ENCODE data around the gene TSPAN6.

GRCh38 chrX:100600340-100600739 is 36.3 kb downstream of the TSPAN6 start:
- TF ChIP-seq CTCF (IDR thresholded peaks at IDR 0.05; ENCODE audit: extremely low read depth in 1 of 2, insufficient read depth in 1 of 2, low read depth in 1 of 2, low read length in 2 of 2) (no peak), MAX (IDR thresholded peaks at IDR 0.05; ENCODE audit: insufficient read depth, insufficient read length) (no peak), FOS (IDR thresholded peaks at IDR 0.05; ENCODE audit: borderline replicate concordance, insufficient read depth, low read length) (peak; percentile 9), EZH2 (IDR thresholded peaks at IDR 0.05; ENCODE audit: borderline replicate concordance, low read depth, low read length, severe bottlenecking) (no peak), POLR2AphosphoS5 (IDR thresholded peaks at IDR 0.05; ENCODE audit: insufficient read depth, low read depth, low read length) (no peak), JUN (IDR thresholded peaks at IDR 0.05; ENCODE audit: borderline replicate concordance, insufficient read depth, insufficient read length, low read depth) (no peak), POLR2A (IDR thresholded peaks at IDR 0.05; ENCODE audit: low read depth, low read length) (no peak)

Measured in endothelial cell of umbilical vein (primary cell).